Measurements from ENCODE around the gene ZNF853.
A peak's percentile ranks its signal among the peaks of the same experiment; 100 is the strongest.
"Not testable (repeated sequence)": the region's sequence is repeated elsewhere in the genome, so short reads cannot be mapped to it uniquely, and the experiment has no call there.

ZNF853 gene

GRCh38 chr7:6614953-6615722, at the start of gene ZNF853:
Gene ZNF853, plus strand, starts transcription at chr7:6615610. Its CDS starts 565 bp downstream, at chr7:6616175.
- peak in 26 of 51 donors; percentile 3 to 65 (median 25) for DNase-seq

- DNase-seq = no peak
Measured at GRCh38 chr7:6565655-6566054, 49.8 kb upstream of the ZNF853 start.

GRCh38 chr7:6567886-6568285, 47.5 kb upstream of the ZNF853 start:
- no peak for DNase-seq

GRCh38 chr7:6571160-6571779, 44.1 kb upstream of the ZNF853 start:
- DNase-seq = no peak

GRCh38 chr7:6575281-6576023, 40.0 kb upstream of the ZNF853 start:
- no peak for DNase-seq

- peak in 1 of 51 donors; percentile 4 for DNase-seq
Measured at GRCh38 chr7:6576024-6576866, 39.2 kb upstream of the ZNF853 start.

GRCh38 chr7:6576867-6577368, 38.5 kb upstream of the ZNF853 start:
- DNase-seq = peak in 1 of 51 donors; percentile 3

- peak; percentile 6 to 91 (median 74) for DNase-seq
Measured at GRCh38 chr7:6577369-6578113, 37.9 kb upstream of the ZNF853 start, which contains the start of gene ZDHHC4. Gene ZDHHC4, plus strand, starts transcription at chr7:6577454. Its CDS starts 3,108 bp downstream, at chr7:6580562.

GRCh38 chr7:6578114-6579084, 37.0 kb upstream of the ZNF853 start:
- DNase-seq = no peak

GRCh38 chr7:6579446-6579845, 36.0 kb upstream of the ZNF853 start:
- DNase-seq = no peak

- not testable (repeated sequence) for DNase-seq
Measured at GRCh38 chr7:6585746-6586432, 29.5 kb upstream of the ZNF853 start.

GRCh38 chr7:6588566-6588965, 26.8 kb upstream of the ZNF853 start:
- no peak for DNase-seq

GRCh38 chr7:6589151-6589828, 26.1 kb upstream of the ZNF853 start:
- peak in 3 of 51 donors; percentile 43 to 46 (median 44) for DNase-seq

GRCh38 chr7:6589829-6590644, 25.4 kb upstream of the ZNF853 start, which contains the start of gene INTS15:
Gene INTS15, plus strand, starts transcription at chr7:6590021. Its CDS starts 263 bp downstream, at chr7:6590284.
- DNase-seq = peak in 47 of 51 donors; percentile 7 to 83 (median 59)

- DNase-seq = peak in 3 of 51 donors; percentile 29 to 53 (median 37)
Measured at GRCh38 chr7:6590645-6591110, 24.7 kb upstream of the ZNF853 start.

GRCh38 chr7:6600093-6600492, 15.3 kb upstream of the ZNF853 start:
- no peak for DNase-seq
